Activated T-helper 1 cell treated with anti-CD3 and anti-CD28 coated beads, Interleukin-2, amount 50 U/mL, for 16 hours (primary cell): ENCODE measurements around the gene TIAM1.

Source experiments
- DNase-seq, 2 donors: peaks; one replicate each; pipeline ENCODE4 v3.0.0-alpha.2; 2020; ENCODE audit warnings: low read depth in 1 of 2, low spot score in 1 of 2

TIAM1 gene

GRCh38 chr21:31092832-31093625 is 251.0 kb downstream of the TIAM1 start:
- DNase-seq = no peak

GRCh38 chr21:31090376-31090775 is 253.7 kb downstream of the TIAM1 start:
- DNase-seq = no peak

GRCh38 chr21:31088474-31088751 is 255.6 kb downstream of the TIAM1 start:
- no peak for DNase-seq

- no peak for DNase-seq
Measured at GRCh38 chr21:31087639-31088473, 256.2 kb downstream of the TIAM1 start.

- DNase-seq = no peak
Measured at GRCh38 chr21:31084689-31085088, 259.4 kb downstream of the TIAM1 start.

GRCh38 chr21:31078796-31079195 is 265.3 kb downstream of the TIAM1 start:
- DNase-seq = no peak

GRCh38 chr21:31078216-31078615 is 265.8 kb downstream of the TIAM1 start:
- no peak for DNase-seq

GRCh38 chr21:31075848-31076247 is 268.2 kb downstream of the TIAM1 start:
- no peak for DNase-seq

GRCh38 chr21:31072533-31072932 is 271.5 kb downstream of the TIAM1 start:
- DNase-seq = no peak
